ENCODE data around the gene DOCK7.
A peak's percentile ranks its signal among the peaks of the same experiment; 100 is the strongest.
"Not testable (repeated sequence)": the region's sequence is repeated elsewhere in the genome, so short reads cannot be mapped to it uniquely, and the experiment has no call there.

DOCK7 gene

DNA sequence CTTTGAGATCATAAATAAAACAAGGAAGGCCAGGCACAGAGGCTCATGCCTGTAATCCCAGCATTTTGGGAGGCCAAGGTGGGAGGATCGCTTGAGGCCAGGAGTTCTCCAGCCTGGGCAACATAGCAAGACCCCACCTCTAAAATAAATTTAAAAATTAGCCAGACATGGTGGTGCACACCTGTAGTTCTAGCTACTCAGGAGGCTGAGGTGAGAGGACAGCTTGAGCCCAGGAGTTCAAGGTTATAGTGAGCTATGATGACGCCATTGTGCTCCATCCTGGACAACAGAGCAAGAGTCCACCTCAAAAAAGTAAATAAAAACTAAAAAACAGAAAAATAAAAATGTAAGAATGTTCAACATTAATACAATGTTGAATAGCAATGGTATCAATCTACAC is 10.4 kb downstream of the DOCK7 start:
- H3K4me3 Mint-ChIP-seq, H3K27ac Mint-ChIP-seq, H3K36me3 Mint-ChIP-seq, ATAC-seq, H3K27me3 Mint-ChIP-seq, H3K9me3 Mint-ChIP-seq: not testable (repeated sequence)
- peaks cover 20% of the 10 kb centered on the region for H3K4me1 Mint-ChIP-seq

DNA sequence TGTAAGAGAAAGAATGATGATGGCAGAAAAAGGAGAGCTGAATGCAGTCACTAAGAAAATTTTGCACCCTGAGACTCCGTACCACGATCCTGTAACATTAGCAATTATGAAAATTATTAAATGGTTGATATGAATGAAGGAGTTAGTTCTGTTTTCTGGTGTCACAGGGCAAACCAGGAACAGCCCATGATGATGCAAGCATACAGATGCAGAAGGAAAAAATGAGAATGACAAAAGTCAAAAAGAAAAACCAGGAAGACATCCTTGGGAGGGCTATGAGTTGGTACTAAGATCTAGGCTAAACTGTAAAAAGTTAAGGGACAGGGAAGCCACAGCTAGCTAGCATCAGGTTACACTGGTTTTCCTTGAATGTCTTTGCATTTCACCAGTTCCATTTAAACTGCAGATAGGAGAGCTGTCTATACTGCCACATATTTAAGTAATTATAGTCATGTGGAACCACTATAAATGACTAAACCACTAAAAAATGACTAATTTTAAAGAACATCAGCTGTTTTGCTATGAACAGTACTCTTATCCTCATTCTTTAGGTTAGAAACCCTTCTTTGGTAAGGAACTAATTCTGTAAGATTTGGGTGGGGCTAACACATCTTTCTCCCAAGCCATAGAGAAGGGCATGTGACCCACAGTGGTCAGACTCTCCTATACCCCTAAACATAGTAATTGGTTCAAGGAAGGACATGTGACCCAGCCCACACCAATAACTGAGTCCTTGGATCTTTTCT is 11.4 kb downstream of the DOCK7 start:
- no peaks in the 10 kb centered on the region for H3K36me3 Mint-ChIP-seq
- H3K4me3 Mint-ChIP-seq: no peak overlapping the region
- H3K27ac Mint-ChIP-seq: no peak overlapping the region
- no peak for ATAC-seq
- H3K4me1 Mint-ChIP-seq: peaks cover 20% of the 10 kb centered on the region
- H3K27me3 Mint-ChIP-seq: no peaks in the 10 kb centered on the region
- H3K9me3 Mint-ChIP-seq: no peaks in the 10 kb centered on the region

GRCh38 chr1:62673629-62674028 is 14.6 kb downstream of the DOCK7 start:
- no peaks in the 10 kb centered on the region for H3K9me3 Mint-ChIP-seq
- H3K4me1 Mint-ChIP-seq: peaks cover 20% of the 10 kb centered on the region
- no peak overlapping the region for H3K4me3 Mint-ChIP-seq
- ATAC-seq: no peak
- H3K27ac Mint-ChIP-seq: no peak overlapping the region
- H3K27me3 Mint-ChIP-seq: no peaks in the 10 kb centered on the region
- peaks cover 5% of the 10 kb centered on the region for H3K36me3 Mint-ChIP-seq

DNA sequence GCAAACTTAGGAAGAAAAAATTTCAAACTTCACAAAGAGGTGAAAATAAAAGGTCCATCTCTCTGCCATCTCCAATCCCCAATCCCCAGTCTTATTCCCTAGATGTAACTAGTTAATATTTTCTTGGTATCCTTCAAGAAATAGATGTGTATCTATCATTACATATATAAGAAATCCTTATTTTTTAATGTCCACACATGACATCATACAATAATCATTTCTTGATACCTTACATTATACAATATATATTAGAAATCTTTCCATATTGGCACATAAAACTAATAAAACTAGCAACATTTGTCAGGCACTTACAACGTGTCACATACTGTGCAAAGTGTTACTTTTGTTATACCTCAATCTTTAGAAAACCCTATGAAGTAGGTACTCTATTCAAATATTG is 16.2 kb downstream of the DOCK7 start:
- H3K27ac Mint-ChIP-seq: no peak overlapping the region
- peaks cover 5% of the 10 kb centered on the region for H3K36me3 Mint-ChIP-seq
- H3K4me3 Mint-ChIP-seq: no peak overlapping the region
- no peaks in the 10 kb centered on the region for H3K27me3 Mint-ChIP-seq
- peaks cover 10% of the 10 kb centered on the region for H3K4me1 Mint-ChIP-seq
- H3K9me3 Mint-ChIP-seq: no peaks in the 10 kb centered on the region
- ATAC-seq: no peak

DNA sequence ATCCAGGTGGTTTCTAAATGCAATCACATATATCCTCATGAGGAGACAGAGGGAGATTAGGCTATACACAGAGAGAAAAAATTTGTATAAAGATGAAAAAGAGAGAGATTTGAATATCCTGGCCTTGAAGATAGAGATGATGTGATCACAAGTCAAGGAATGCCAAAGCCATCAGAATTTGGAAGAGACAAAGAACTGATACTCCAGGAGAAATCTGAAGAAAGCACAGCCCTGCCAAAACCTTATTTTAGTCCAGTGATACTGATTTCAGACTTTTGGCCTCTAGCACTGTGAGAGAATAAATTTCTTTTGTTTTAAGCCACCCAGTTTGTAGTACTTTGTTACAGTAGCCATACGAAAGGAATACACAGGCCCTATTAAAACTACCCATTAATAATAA is 33.4 kb downstream of the DOCK7 start:
- H3K27me3 Mint-ChIP-seq: no peaks in the 10 kb centered on the region
- no peak overlapping the region for H3K4me3 Mint-ChIP-seq
- peaks cover 3% of the 10 kb centered on the region for H3K9me3 Mint-ChIP-seq
- no peak overlapping the region for H3K27ac Mint-ChIP-seq
- peaks cover 8% of the 10 kb centered on the region for H3K4me1 Mint-ChIP-seq
- ATAC-seq: no peak
- H3K36me3 Mint-ChIP-seq: peaks cover 16% of the 10 kb centered on the region

DNA sequence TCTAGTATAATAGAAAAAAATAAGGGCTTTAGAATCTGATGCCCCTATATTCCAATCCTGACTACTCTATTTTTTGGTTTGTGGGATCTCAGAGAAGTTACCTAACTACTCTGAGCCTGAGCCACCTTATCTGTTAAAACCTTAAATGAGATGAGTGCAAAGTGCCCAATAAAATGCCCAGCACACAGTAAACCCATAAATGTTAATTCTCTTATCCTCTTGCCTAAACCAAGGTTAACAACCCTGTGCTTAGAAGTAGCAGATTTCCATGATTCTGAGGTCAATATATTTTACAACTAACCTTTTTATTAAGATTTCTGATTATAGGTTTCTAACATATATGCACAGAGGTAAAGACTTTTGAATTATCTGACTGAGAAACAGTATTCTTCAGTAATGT is 35.8 kb downstream of the DOCK7 start:
- Mint-ChIP-seq H3K27ac (no peak overlapping the region), H3K9me3 (peaks cover 3% of the 10 kb centered on the region), H3K36me3 (peaks cover 16% of the 10 kb centered on the region), H3K27me3 (no peaks in the 10 kb centered on the region), H3K4me1 (peaks cover 2% of the 10 kb centered on the region), H3K4me3 (no peak overlapping the region)
- no peak for ATAC-seq

- H3K9me3 Mint-ChIP-seq: peaks cover 3% of the 10 kb centered on the region
- no peak for ATAC-seq
- H3K4me1 Mint-ChIP-seq: no peaks in the 10 kb centered on the region
- no peak overlapping the region for H3K27ac Mint-ChIP-seq
- no peak overlapping the region for H3K4me3 Mint-ChIP-seq
- H3K36me3 Mint-ChIP-seq: peaks cover 41% of the 10 kb centered on the region
- no peaks in the 10 kb centered on the region for H3K27me3 Mint-ChIP-seq
Observed at GRCh38 chr1:62643283-62643682, 44.9 kb downstream of the DOCK7 start.

DNA sequence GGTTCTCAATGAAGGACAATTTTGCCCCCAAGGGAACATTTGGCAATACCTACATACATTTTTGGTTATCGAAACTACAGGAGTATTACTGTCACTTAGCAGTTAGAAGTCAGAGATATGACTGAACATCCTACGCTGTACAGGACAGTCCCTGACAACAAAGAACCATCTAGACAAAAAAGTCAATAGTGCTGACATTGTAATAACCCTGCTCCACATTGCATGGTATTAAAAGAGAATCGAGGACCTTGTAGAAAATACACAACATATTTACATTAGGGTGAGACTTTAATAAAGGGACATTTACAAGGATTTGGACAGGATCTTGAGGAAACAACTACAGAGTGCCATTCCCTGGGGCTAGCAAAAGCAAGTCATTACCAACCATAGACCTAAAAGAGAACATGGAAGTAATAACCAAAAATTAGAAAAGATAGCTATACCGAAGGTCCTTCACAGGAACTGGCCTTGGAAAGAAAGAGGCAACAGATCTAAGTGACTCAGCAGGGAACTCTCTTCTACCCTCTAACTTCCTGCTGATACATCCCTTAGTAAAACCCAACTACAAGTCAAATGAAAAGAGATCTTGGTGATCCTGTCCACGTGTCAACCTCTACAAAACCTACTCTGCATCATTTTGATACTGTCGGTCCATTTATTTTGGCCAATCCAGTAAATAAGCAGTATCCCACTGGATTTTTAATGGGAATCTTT is 50.6 kb downstream of the DOCK7 start:
- Mint-ChIP-seq H3K27ac (no peak overlapping the region), H3K4me1 (no peaks in the 10 kb centered on the region), H3K9me3 (no peaks in the 10 kb centered on the region), H3K27me3 (no peaks in the 10 kb centered on the region), H3K36me3 (peaks cover 34% of the 10 kb centered on the region), H3K4me3 (no peak overlapping the region)
- no peak for ATAC-seq

GRCh38 chr1:62628506-62628905 is 59.7 kb downstream of the DOCK7 start:
- no peaks in the 10 kb centered on the region for H3K9me3 Mint-ChIP-seq
- no peaks in the 10 kb centered on the region for H3K27me3 Mint-ChIP-seq
- H3K4me1 Mint-ChIP-seq: peaks cover 22% of the 10 kb centered on the region
- H3K36me3 Mint-ChIP-seq: peaks cover 52% of the 10 kb centered on the region
- H3K4me3 Mint-ChIP-seq: no peak overlapping the region
- no peak for ATAC-seq
- no peak overlapping the region for H3K27ac Mint-ChIP-seq

- Mint-ChIP-seq H3K36me3 (peaks cover 27% of the 10 kb centered on the region), H3K4me3 (peak overlapping the region; percentile 26), H3K9me3 (no peaks in the 10 kb centered on the region), H3K27me3 (no peaks in the 10 kb centered on the region), H3K27ac (peak overlapping the region; percentile 71), H3K4me1 (peaks cover 22% of the 10 kb centered on the region)
- peak; percentile 82 for ATAC-seq
Observed at GRCh38 chr1:62625415-62625814, 62.8 kb downstream of the DOCK7 start.

DNA sequence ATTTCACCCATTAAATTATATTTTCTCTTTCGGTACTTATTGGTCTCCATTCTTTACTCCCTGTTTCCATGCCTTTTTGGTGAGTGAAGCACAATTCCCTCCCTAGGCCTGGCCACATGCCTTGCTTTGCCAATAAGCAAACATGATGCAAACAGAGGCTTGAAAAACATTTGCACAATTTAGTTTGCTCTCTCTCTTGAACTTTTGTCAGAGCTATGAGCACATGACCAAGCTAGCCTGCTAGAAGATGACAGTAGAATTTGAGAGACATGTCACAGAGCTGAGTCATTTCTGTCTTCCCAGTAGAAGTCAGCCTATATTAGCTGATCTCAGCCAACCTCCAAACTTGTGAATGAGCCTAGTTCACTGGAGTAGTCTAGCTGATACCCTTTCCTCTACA is 66.3 kb downstream of the DOCK7 start:
- Mint-ChIP-seq H3K4me3 (no peak overlapping the region), H3K27ac (no peak overlapping the region), H3K27me3 (no peaks in the 10 kb centered on the region), H3K9me3 (no peaks in the 10 kb centered on the region), H3K4me1 (peaks cover 21% of the 10 kb centered on the region), H3K36me3 (peaks cover 28% of the 10 kb centered on the region)
- peak; percentile 82 for ATAC-seq

DNA sequence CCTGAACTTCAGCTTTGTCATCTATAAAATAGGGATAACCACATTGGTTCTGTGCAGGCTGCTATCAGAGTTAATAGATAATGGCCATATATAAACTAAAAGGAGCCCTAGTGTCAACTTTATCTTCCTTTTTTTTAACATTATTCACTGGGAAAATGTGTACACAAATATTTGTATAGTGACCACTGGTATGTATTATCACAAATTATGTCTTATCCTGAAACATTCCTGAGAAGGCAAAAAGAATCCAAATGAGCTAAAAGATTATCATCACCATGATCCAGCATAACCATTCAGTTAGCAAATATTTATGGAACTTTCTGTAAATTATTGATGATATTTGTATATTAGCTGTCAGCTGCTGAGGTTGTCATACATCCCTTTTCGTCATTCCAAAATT is 74.3 kb downstream of the DOCK7 start:
- no peak overlapping the region for H3K27ac Mint-ChIP-seq
- no peaks in the 10 kb centered on the region for H3K9me3 Mint-ChIP-seq
- peak overlapping the region; percentile 54 for H3K4me3 Mint-ChIP-seq
- H3K36me3 Mint-ChIP-seq: peaks cover 13% of the 10 kb centered on the region
- H3K27me3 Mint-ChIP-seq: no peaks in the 10 kb centered on the region
- ATAC-seq: no peak
- H3K4me1 Mint-ChIP-seq: peaks cover 18% of the 10 kb centered on the region

- Mint-ChIP-seq H3K27me3 (no peaks in the 10 kb centered on the region), H3K27ac (no peak overlapping the region), H3K36me3 (peaks cover 13% of the 10 kb centered on the region), H3K4me3 (peak overlapping the region; percentile 54), H3K9me3 (no peaks in the 10 kb centered on the region), H3K4me1 (peaks cover 18% of the 10 kb centered on the region)
- ATAC-seq: peak; percentile 81
Observed at GRCh38 chr1:62613325-62613727, 74.9 kb downstream of the DOCK7 start.

DNA sequence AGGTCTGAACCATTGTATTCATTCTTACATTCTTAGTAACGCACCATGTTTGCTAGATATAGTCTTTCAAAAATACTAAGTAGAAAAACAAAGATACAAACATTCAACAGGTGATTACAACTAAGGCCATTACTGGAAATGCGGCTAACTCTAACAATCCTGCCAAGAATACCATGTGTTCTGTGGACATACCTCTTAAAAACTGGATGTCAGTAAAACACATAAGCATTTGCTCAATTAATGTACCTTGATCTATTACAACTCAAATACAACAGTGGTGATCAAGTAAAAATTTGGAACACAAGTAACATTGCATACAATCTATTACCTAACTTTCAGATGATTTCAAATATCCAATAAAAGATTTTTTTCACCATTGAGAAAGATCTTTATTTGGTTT is 75.4 kb downstream of the DOCK7 start:
- Mint-ChIP-seq H3K4me1 (peaks cover 18% of the 10 kb centered on the region), H3K27me3 (no peaks in the 10 kb centered on the region), H3K36me3 (peaks cover 10% of the 10 kb centered on the region), H3K9me3 (no peaks in the 10 kb centered on the region), H3K4me3 (no peak overlapping the region), H3K27ac (no peak overlapping the region)
- ATAC-seq: no peak

GRCh38 chr1:62610588-62610987 is 77.6 kb downstream of the DOCK7 start:
- H3K36me3 Mint-ChIP-seq, H3K27me3 Mint-ChIP-seq, H3K4me3 Mint-ChIP-seq, H3K9me3 Mint-ChIP-seq, H3K27ac Mint-ChIP-seq, ATAC-seq: not testable (repeated sequence)
- peaks cover 18% of the 10 kb centered on the region for H3K4me1 Mint-ChIP-seq

GRCh38 chr1:62608905-62609304 is 79.3 kb downstream of the DOCK7 start:
- no peak overlapping the region for H3K27ac Mint-ChIP-seq
- no peaks in the 10 kb centered on the region for H3K36me3 Mint-ChIP-seq
- no peak overlapping the region for H3K4me3 Mint-ChIP-seq
- no peak for ATAC-seq
- peaks cover 10% of the 10 kb centered on the region for H3K4me1 Mint-ChIP-seq
- H3K9me3 Mint-ChIP-seq: no peaks in the 10 kb centered on the region
- H3K27me3 Mint-ChIP-seq: no peaks in the 10 kb centered on the region

All from stimulated activated memory B cell treated with anti-CD40 and anti-IgM and Interleukin-4, amounts not matched to agents 10 μg/mL and 1 μg/mL and 100 μg/mL, for 72 hours (primary cell).